ENCODE measurements around the gene COL23A1. TPM values are rescaled to one million over a fixed set of nuclear protein-coding genes. Genes with fewer than 3 reads are reported as not detected.

The COL23A1 gene
- total and polyA plus RNA-seq, 3 experiments from 2014 or later: 0.20 to 0.28 TPM; not detected in 1

- peaks cover 0 to 3% (median 0%) of the 10 kb centered on the region in 5 donors for H3K9me3 Mint-ChIP-seq
- no peak for DNase-seq
- peaks cover 8 to 16% of the 10 kb centered on the region in 2 donors for H3K27me3 Mint-ChIP-seq
- H3K4me3 Mint-ChIP-seq: no peak overlapping the region
- Histone ChIP-seq H3K4me3 (ENCODE audit: low read length) (no peak overlapping the region), H3K9me3 (ENCODE audit: low read length) (no peaks in the 10 kb centered on the region), H3K36me3 (ENCODE audit: insufficient read depth, low read length) (no peaks in the 10 kb centered on the region), H3K4me1 (ENCODE audit: insufficient read depth, low read length) (no peaks in the 10 kb centered on the region), H3K27me3 (ENCODE audit: insufficient read depth, low read length, poor library complexity, severe bottlenecking) (no peaks in the 10 kb centered on the region), H3K27ac (ENCODE audit: low read depth, low read length) (no peak overlapping the region)
- CTCF ChIA-PET: no interaction called here
- H3K4me1 Mint-ChIP-seq: no peaks in the 10 kb centered on the region
- POLR2A ChIA-PET: interaction anchor here (0.6 kb wide), 1 partner anchor 46 kb away, joined by 3 read pairs; no protein-coding TSS in a partner anchor
- H3K27ac Mint-ChIP-seq: no peak overlapping the region
- H3K36me3 Mint-ChIP-seq: no peaks in the 10 kb centered on the region
Observed at GRCh38 chr5:178413988-178414387, 176.2 kb downstream of the COL23A1 start.

- H3K9me3 Mint-ChIP-seq: peaks cover 8 to 18% (median 12%) of the 10 kb centered on the region in 5 donors
- DNase-seq: no peak
- peaks cover 11 to 24% of the 10 kb centered on the region in 2 donors for H3K27me3 Mint-ChIP-seq
- Histone ChIP-seq H3K4me1 (ENCODE audit: insufficient read depth, low read length) (no peaks in the 10 kb centered on the region), H3K36me3 (ENCODE audit: insufficient read depth, low read length) (no peaks in the 10 kb centered on the region), H3K27ac (ENCODE audit: low read depth, low read length) (no peak overlapping the region), H3K9me3 (ENCODE audit: low read length) (no peaks in the 10 kb centered on the region), H3K4me3 (ENCODE audit: low read length) (no peak overlapping the region), H3K27me3 (ENCODE audit: insufficient read depth, low read length, poor library complexity, severe bottlenecking) (no peaks in the 10 kb centered on the region)
- ChIA-PET CTCF (no interaction called here), POLR2A (no interaction called here)
- H3K27ac Mint-ChIP-seq: no peak overlapping the region
- peaks cover 0 to 2% (median 0%) of the 10 kb centered on the region in 3 donors for H3K36me3 Mint-ChIP-seq
- no peak overlapping the region for H3K4me3 Mint-ChIP-seq
- H3K4me1 Mint-ChIP-seq: no peaks in the 10 kb centered on the region
Observed at GRCh38 chr5:178411083-178411482, 179.1 kb downstream of the COL23A1 start.

- H3K9me3 Mint-ChIP-seq: peaks cover 8 to 20% (median 12%) of the 10 kb centered on the region in 5 donors
- CTCF ChIA-PET: no interaction called here
- DNase-seq: no peak
- POLR2A ChIA-PET: no interaction called here
- Histone ChIP-seq H3K36me3 (ENCODE audit: insufficient read depth, low read length) (no peaks in the 10 kb centered on the region), H3K9me3 (ENCODE audit: low read length) (no peaks in the 10 kb centered on the region), H3K27ac (ENCODE audit: low read depth, low read length) (no peak overlapping the region), H3K4me1 (ENCODE audit: insufficient read depth, low read length) (no peaks in the 10 kb centered on the region), H3K4me3 (ENCODE audit: low read length) (no peak overlapping the region), H3K27me3 (ENCODE audit: insufficient read depth, low read length, poor library complexity, severe bottlenecking) (no peaks in the 10 kb centered on the region)
- H3K4me1 Mint-ChIP-seq: no peaks in the 10 kb centered on the region
- H3K27me3 Mint-ChIP-seq: peaks cover 8 to 36% of the 10 kb centered on the region in 2 donors
- H3K27ac Mint-ChIP-seq: no peak overlapping the region
- no peak overlapping the region for H3K4me3 Mint-ChIP-seq
- H3K36me3 Mint-ChIP-seq: peaks cover 0 to 2% (median 0%) of the 10 kb centered on the region in 3 donors
Observed at GRCh38 chr5:178407646-178408045, 182.5 kb downstream of the COL23A1 start.

- no peaks in the 10 kb centered on the region for H3K27me3 ChIP-seq (ENCODE audit: insufficient read depth, low read length, poor library complexity, severe bottlenecking)
- H3K27ac ChIP-seq (ENCODE audit: low read depth, low read length): no peak overlapping the region
- no peaks in the 10 kb centered on the region for H3K9me3 ChIP-seq (ENCODE audit: low read length)
- H3K36me3 ChIP-seq (ENCODE audit: insufficient read depth, low read length): no peaks in the 10 kb centered on the region
- Mint-ChIP-seq H3K4me1 (no peaks in the 10 kb centered on the region), H3K36me3 (peaks cover 0 to 3% (median 2%) of the 10 kb centered on the region in 3 donors), H3K9me3 (peaks cover 9 to 20% (median 12%) of the 10 kb centered on the region in 5 donors), H3K27me3 (peaks cover 13 to 40% of the 10 kb centered on the region in 2 donors), H3K27ac (no peak overlapping the region), H3K4me3 (no peak overlapping the region)
- H3K4me3 ChIP-seq (ENCODE audit: low read length): no peak overlapping the region
- no peak for DNase-seq
- POLR2A ChIA-PET: no interaction called here
- CTCF ChIA-PET: no interaction called here
- no peaks in the 10 kb centered on the region for H3K4me1 ChIP-seq (ENCODE audit: insufficient read depth, low read length)
Observed at GRCh38 chr5:178404987-178405386, 185.2 kb downstream of the COL23A1 start.

GRCh38 chr5:178403956-178404600, 186.1 kb downstream of the COL23A1 start:
- H3K27ac Mint-ChIP-seq: no peak overlapping the region
- no peaks in the 10 kb centered on the region for H3K9me3 ChIP-seq (ENCODE audit: low read length)
- peaks cover 13 to 39% of the 10 kb centered on the region in 2 donors for H3K27me3 Mint-ChIP-seq
- no peaks in the 10 kb centered on the region for H3K36me3 ChIP-seq (ENCODE audit: insufficient read depth, low read length)
- H3K4me3 ChIP-seq (ENCODE audit: low read length): no peak overlapping the region
- CTCF ChIA-PET: no interaction called here
- H3K27ac ChIP-seq (ENCODE audit: low read depth, low read length): no peak overlapping the region
- POLR2A ChIA-PET: no interaction called here
- DNase-seq: no peak
- H3K4me3 Mint-ChIP-seq: no peak overlapping the region
- H3K36me3 Mint-ChIP-seq: peaks cover 0 to 3% (median 2%) of the 10 kb centered on the region in 3 donors
- no peaks in the 10 kb centered on the region for H3K4me1 Mint-ChIP-seq
- H3K9me3 Mint-ChIP-seq: peaks cover 9 to 17% (median 12%) of the 10 kb centered on the region in 5 donors
- no peaks in the 10 kb centered on the region for H3K4me1 ChIP-seq (ENCODE audit: insufficient read depth, low read length)
- H3K27me3 ChIP-seq (ENCODE audit: insufficient read depth, low read length, poor library complexity, severe bottlenecking): no peaks in the 10 kb centered on the region

- H3K4me1 ChIP-seq (ENCODE audit: insufficient read depth, low read length): no peaks in the 10 kb centered on the region
- Mint-ChIP-seq H3K27ac (no peak overlapping the region), H3K27me3 (peaks cover 13 to 37% of the 10 kb centered on the region in 2 donors), H3K4me1 (no peaks in the 10 kb centered on the region), H3K4me3 (no peak overlapping the region), H3K9me3 (peaks cover 8 to 14% (median 12%) of the 10 kb centered on the region in 5 donors), H3K36me3 (peaks cover 0 to 3% (median 2%) of the 10 kb centered on the region in 3 donors)
- H3K27ac ChIP-seq (ENCODE audit: low read depth, low read length): no peak overlapping the region
- POLR2A ChIA-PET: no interaction called here
- no peaks in the 10 kb centered on the region for H3K27me3 ChIP-seq (ENCODE audit: insufficient read depth, low read length, poor library complexity, severe bottlenecking)
- H3K36me3 ChIP-seq (ENCODE audit: insufficient read depth, low read length): no peaks in the 10 kb centered on the region
- H3K9me3 ChIP-seq (ENCODE audit: low read length): no peaks in the 10 kb centered on the region
- H3K4me3 ChIP-seq (ENCODE audit: low read length): no peak overlapping the region
- CTCF ChIA-PET: no interaction called here
- DNase-seq: no peak
Observed at GRCh38 chr5:178403351-178403750, 186.8 kb downstream of the COL23A1 start.

- H3K4me1 Mint-ChIP-seq: no peaks in the 10 kb centered on the region
- no peaks in the 10 kb centered on the region for H3K27me3 ChIP-seq (ENCODE audit: insufficient read depth, low read length, poor library complexity, severe bottlenecking)
- peaks cover 12 to 24% of the 10 kb centered on the region in 2 donors for H3K27me3 Mint-ChIP-seq
- DNase-seq: no peak
- CTCF ChIA-PET: no interaction called here
- no peaks in the 10 kb centered on the region for H3K36me3 ChIP-seq (ENCODE audit: insufficient read depth, low read length)
- no peaks in the 10 kb centered on the region for H3K9me3 ChIP-seq (ENCODE audit: low read length)
- no peaks in the 10 kb centered on the region for H3K4me1 ChIP-seq (ENCODE audit: insufficient read depth, low read length)
- no peak overlapping the region for H3K4me3 Mint-ChIP-seq
- peaks cover 0 to 3% (median 0%) of the 10 kb centered on the region in 5 donors for H3K9me3 Mint-ChIP-seq
- POLR2A ChIA-PET: no interaction called here
- H3K27ac Mint-ChIP-seq: no peak overlapping the region
- H3K27ac ChIP-seq (ENCODE audit: low read depth, low read length): no peak overlapping the region
- H3K36me3 Mint-ChIP-seq: peaks cover 0 to 3% (median 0%) of the 10 kb centered on the region in 3 donors
- H3K4me3 ChIP-seq (ENCODE audit: low read length): no peak overlapping the region
Observed at GRCh38 chr5:178399701-178400095, 190.5 kb downstream of the COL23A1 start.

- POLR2A ChIA-PET: no interaction called here
- Mint-ChIP-seq H3K27ac (no peak overlapping the region), H3K9me3 (peaks cover 0 to 3% (median 0%) of the 10 kb centered on the region in 5 donors), H3K36me3 (peaks cover 0 to 3% (median 0%) of the 10 kb centered on the region in 3 donors), H3K4me1 (no peaks in the 10 kb centered on the region), H3K27me3 (peaks cover 12 to 19% of the 10 kb centered on the region in 2 donors), H3K4me3 (no peak overlapping the region)
- H3K27me3 ChIP-seq (ENCODE audit: insufficient read depth, low read length, poor library complexity, severe bottlenecking): no peaks in the 10 kb centered on the region
- H3K36me3 ChIP-seq (ENCODE audit: insufficient read depth, low read length): no peaks in the 10 kb centered on the region
- no peak overlapping the region for H3K4me3 ChIP-seq (ENCODE audit: low read length)
- no peaks in the 10 kb centered on the region for H3K4me1 ChIP-seq (ENCODE audit: insufficient read depth, low read length)
- no peak for DNase-seq
- CTCF ChIA-PET: no interaction called here
- H3K9me3 ChIP-seq (ENCODE audit: low read length): no peaks in the 10 kb centered on the region
- no peak overlapping the region for H3K27ac ChIP-seq (ENCODE audit: low read depth, low read length)
Observed at GRCh38 chr5:178398901-178399700, 191.1 kb downstream of the COL23A1 start.
